Calu3 (cell line): Measurements from ENCODE around the gene CLDN17. TPM values are rescaled to one million over a fixed set of nuclear protein-coding genes. Genes with fewer than 3 reads are reported as not detected.

ENCODE experiments used
- BruUV-seq: library from RNA; stranded (reverse); fragments of 400-500 nt; replicated peaks from 2 replicates; lab custom pipeline; 2021; lab: Mats Ljungman, UMichigan
- CTCF ChIA-PET: fragments of 300-600 bp; sonication (Branson Sonifier 250); formaldehyde crosslinking; loops from one replicate; lab custom pipeline; 2022; ENCODE audit warnings: antibody characterized with exemption; lab: Charles Lee
- DNase-seq: peaks from one replicate; pipeline ENCODE4 v3.0.0; 2022
- H3K27ac Mint-ChIP-seq: one replicate; pipeline ENCODE4 v1.8.0; 2022; ENCODE audit warnings: mixed read lengths; ENCODE audit not compliant: unreplicated experiment
- H3K27me3 Mint-ChIP-seq: one replicate; pipeline ENCODE4 v1.8.0; 2022; ENCODE audit warnings: mixed read lengths; ENCODE audit not compliant: unreplicated experiment
- H3K36me3 Mint-ChIP-seq: one replicate; pipeline ENCODE4 v1.8.0; 2022; ENCODE audit warnings: mild to moderate bottlenecking, moderate library complexity, mixed read lengths; ENCODE audit not compliant: insufficient read depth, unreplicated experiment
- H3K4me1 Mint-ChIP-seq: one replicate; pipeline ENCODE4 v1.8.0; 2022; ENCODE audit warnings: mild to moderate bottlenecking, low read depth, mixed read lengths; ENCODE audit not compliant: unreplicated experiment
- H3K4me3 Mint-ChIP-seq: one replicate; pipeline ENCODE4 v1.8.0; 2022; ENCODE audit warnings: mild to moderate bottlenecking, low read depth, moderate library complexity, mixed read lengths; ENCODE audit not compliant: unreplicated experiment
- H3K9me3 Mint-ChIP-seq: one replicate; pipeline ENCODE4 v1.8.0; 2022; ENCODE audit warnings: low read depth, mixed read lengths; ENCODE audit not compliant: unreplicated experiment
- intact Hi-C: fragments of 100-400 bp; cut with micrococcal nuclease; formaldehyde crosslinking; loops from one replicate; pipeline ENCODE4 v1.10.0; 2022; ENCODE audit not compliant: unreplicated experiment
- total RNA-seq: library from RNA; stranded (reverse); gene quantifications from 2 replicates; pipeline ENCODE4 v1.2.3, GENCODE V29; 2022
- TF ChIP-seq, protein P1 (sequence below): fragments of 200-600 bp; IDR thresholded peaks from one replicate; pipeline ENCODE4 v1.8.0; 2022; ENCODE audit warnings: antibody characterized with exemption; ENCODE audit not compliant: unreplicated experiment

Gene CLDN17
- total RNA-seq, 1 experiment from 2014 or later, result not detected

DNA sequence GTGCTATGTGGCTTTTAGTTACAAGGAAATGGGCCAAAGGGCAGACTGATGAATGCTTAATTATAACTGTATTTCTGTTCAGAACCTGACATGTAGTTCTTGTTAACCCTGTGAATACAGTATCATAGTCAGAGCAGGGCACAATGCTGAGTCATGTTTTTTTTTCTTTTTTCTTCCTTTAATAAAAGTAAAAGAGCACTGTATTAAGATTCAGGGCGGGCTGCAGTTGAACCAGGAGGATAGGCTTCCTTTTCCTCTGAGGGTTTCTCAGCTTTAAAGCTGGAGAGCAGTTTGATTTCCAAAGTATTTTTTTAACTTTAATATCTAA lies 40.6 kb upstream of the CLDN17 start:
- DNase-seq, result no peak
- Mint-ChIP-seq H3K4me3 (no peak overlapping the region), H3K4me1 (peaks cover 15% of the 10 kb centered on the region), H3K9me3 (no peaks in the 10 kb centered on the region), H3K27ac (no peak overlapping the region), H3K27me3 (no peaks in the 10 kb centered on the region), H3K36me3 (no peaks in the 10 kb centered on the region)
- CTCF ChIA-PET, result no interaction called here
- BruUV-seq, result no TSS peak
- intact Hi-C loops, result no loop called here
- TF ChIP-seq, protein P1, sequence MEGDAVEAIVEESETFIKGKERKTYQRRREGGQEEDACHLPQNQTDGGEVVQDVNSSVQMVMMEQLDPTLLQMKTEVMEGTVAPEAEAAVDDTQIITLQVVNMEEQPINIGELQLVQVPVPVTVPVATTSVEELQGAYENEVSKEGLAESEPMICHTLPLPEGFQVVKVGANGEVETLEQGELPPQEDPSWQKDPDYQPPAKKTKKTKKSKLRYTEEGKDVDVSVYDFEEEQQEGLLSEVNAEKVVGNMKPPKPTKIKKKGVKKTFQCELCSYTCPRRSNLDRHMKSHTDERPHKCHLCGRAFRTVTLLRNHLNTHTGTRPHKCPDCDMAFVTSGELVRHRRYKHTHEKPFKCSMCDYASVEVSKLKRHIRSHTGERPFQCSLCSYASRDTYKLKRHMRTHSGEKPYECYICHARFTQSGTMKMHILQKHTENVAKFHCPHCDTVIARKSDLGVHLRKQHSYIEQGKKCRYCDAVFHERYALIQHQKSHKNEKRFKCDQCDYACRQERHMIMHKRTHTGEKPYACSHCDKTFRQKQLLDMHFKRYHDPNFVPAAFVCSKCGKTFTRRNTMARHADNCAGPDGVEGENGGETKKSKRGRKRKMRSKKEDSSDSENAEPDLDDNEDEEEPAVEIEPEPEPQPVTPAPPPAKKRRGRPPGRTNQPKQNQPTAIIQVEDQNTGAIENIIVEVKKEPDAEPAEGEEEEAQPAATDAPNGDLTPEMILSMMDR, result no peak

DNA sequence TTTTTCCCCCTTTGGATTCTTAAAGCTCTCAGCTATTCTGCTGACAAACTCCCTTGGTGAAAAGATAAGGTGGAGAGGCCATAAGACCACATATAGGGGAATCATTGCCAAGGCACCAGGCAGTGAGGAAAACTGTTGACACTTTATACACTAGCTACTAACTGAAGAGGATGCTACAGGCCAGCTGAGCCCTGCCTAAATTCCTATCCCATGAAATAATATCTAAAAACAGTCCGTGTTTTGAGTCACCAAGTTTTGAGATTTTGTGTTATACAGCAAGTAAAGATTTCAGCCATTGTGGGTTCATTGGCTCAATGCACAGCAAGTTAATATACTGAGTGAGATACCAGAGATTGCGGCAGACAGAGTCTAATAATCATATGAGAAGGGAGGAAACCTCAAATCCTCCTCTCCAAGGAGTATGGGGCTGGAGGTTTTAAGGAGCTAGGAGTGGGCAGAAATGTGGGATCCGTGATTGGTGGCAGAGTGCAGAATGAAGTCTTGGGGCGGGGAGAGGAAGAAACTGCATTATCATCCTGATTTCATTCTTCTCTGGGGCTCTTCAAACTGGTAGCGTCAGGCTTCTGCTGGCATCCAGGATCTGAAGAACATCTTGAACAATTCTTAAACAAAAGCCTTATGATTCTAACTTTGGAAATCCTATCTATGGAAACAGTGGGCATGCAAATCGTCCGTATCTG lies 40.1 kb upstream of the CLDN17 start:
- TF ChIP-seq, protein P1, result no peak
- intact Hi-C loops, result no loop called here
- no peak overlapping the region for H3K4me3 Mint-ChIP-seq
- H3K36me3 Mint-ChIP-seq, result no peaks in the 10 kb centered on the region
- no peaks in the 10 kb centered on the region for H3K27me3 Mint-ChIP-seq
- peaks cover 15% of the 10 kb centered on the region for H3K4me1 Mint-ChIP-seq
- no peak for DNase-seq
- CTCF ChIA-PET, result no interaction called here
- H3K9me3 Mint-ChIP-seq, result no peaks in the 10 kb centered on the region
- peak overlapping the region; percentile 11 for H3K27ac Mint-ChIP-seq
- BruUV-seq, result no TSS peak

DNA sequence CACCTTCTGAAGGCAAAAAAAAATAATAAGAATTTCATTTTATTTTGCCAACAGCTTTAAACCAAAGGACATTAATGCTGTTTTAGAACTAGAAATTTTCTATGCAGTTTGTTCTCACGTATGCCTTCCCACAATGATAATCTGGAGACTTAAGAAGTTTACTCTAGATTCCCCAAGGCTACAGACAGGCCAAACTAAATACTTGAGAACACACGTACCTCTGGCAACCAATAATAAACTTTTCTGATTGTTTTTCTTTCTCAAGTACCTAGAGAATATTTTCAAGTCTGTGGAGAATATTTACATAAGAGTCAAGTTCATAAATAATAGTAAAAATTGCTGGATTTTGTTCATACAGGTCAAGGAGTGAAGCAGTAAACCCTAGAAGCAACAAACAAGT lies 33.4 kb upstream of the CLDN17 start:
- DNase-seq, result no peak
- CTCF ChIA-PET, result no interaction called here
- Mint-ChIP-seq H3K9me3 (no peaks in the 10 kb centered on the region), H3K4me3 (no peak overlapping the region), H3K27ac (no peak overlapping the region), H3K4me1 (no peaks in the 10 kb centered on the region), H3K27me3 (no peaks in the 10 kb centered on the region), H3K36me3 (no peaks in the 10 kb centered on the region)
- BruUV-seq, result no TSS peak
- TF ChIP-seq, protein P1, result no peak
- intact Hi-C loops, result no loop called here

DNA sequence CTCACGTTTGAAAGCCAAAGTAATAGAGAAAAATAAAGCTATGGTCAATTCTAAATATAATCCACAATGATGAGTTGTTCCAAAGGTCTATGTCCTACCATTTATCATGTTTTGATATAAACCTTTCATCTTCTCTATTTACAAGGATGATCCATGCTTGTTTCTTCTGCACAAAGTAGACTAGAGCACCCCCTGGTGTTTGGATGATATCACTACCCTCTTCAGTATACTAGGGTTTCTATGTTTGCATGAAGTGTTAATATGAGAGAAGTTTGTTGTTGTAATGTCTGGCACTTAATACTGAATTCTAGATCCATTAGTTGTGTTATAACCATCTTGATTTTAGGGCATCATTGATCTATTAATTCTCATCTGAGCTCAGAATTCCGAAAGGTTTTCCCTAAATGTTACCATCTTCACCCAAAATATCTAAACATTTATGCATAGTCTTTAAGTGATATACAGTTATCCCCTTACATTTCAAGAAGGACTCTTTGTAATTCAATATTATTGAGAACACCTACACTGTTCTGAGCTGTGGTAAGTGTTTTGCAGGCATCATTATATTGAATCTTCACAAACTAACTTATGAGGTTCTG lies 28.2 kb upstream of the CLDN17 start:
- TF ChIP-seq, protein P1, result peak; percentile 33
- Mint-ChIP-seq H3K9me3 (no peaks in the 10 kb centered on the region), H3K27ac (no peak overlapping the region), H3K36me3 (no peaks in the 10 kb centered on the region), H3K4me1 (no peaks in the 10 kb centered on the region), H3K4me3 (no peak overlapping the region), H3K27me3 (no peaks in the 10 kb centered on the region)
- BruUV-seq, result no TSS peak
- intact Hi-C loops, result loop anchor here (1.0 to 5.0 kb wide), 3 partner anchors 122 to 252 kb away; no protein-coding TSS in a partner anchor
- CTCF ChIA-PET, result interaction anchor here (1.1 kb wide), 1 partner anchor 8 kb away, joined by 3 read pairs; no protein-coding TSS in a partner anchor
- peak; percentile 38 for DNase-seq
